IMR-90 (cell line): ENCODE data around the gene THADA. TPM values are rescaled to one million over a fixed set of nuclear protein-coding genes. Genes with fewer than 3 reads are reported as not detected.

Experiments used
- ATAC-seq: fragments of 200-7000 bp; cut with Tn5 transposase; 2 replicates; pipeline ENCODE4 v1.9.1; 2020; ENCODE audit warnings: low read depth, mild to moderate bottlenecking, moderate library complexity
- BruUV-seq: library from RNA; stranded (reverse); fragments of 400-500 nt; replicated peaks from 2 replicates; lab custom pipeline; 2021; lab: Mats Ljungman, UMichigan
- CTCF ChIA-PET: fragments of 300-600 bp; formaldehyde crosslinking; extraction: SDS; loops from one replicate; lab custom pipeline; 2021; ENCODE audit warnings: antibody characterized with exemption; lab: Yijun Ruan, JAX
- POLR2A ChIA-PET: fragments of 300-600 bp; sonication (Branson Sonifier 250); formaldehyde crosslinking; loops from one replicate; lab custom pipeline; 2022; ENCODE audit warnings: antibody characterized with exemption; ENCODE audit not compliant: unreplicated experiment; lab: Charles Lee
- DNase-seq: peaks from one replicate; pipeline ENCODE4 v3.0.0; 2013
- H2AFZ ChIP-seq: replicated peaks from 2 replicates; pipeline ENCODE3; 2013; ENCODE audit warnings: low read length, mild to moderate bottlenecking; ENCODE audit not compliant: poor library complexity
- H2AK5ac ChIP-seq: 2 replicates; pipeline ENCODE4 v1.6.1; 2013; ENCODE audit warnings: low read depth, low read length, inconsistent platforms
- H2AK9ac ChIP-seq: replicated peaks from 2 replicates; pipeline ENCODE3; 2013; ENCODE audit warnings: mild to moderate bottlenecking, low read depth, low read length, moderate library complexity; ENCODE audit not compliant: poor library complexity
- H2BK120ac ChIP-seq: 2 replicates; pipeline ENCODE4 v1.6.1; 2013; ENCODE audit warnings: low read depth, low read length, inconsistent platforms
- H2BK15ac ChIP-seq: 3 replicates; pipeline ENCODE4 v1.6.1; 2013; ENCODE audit warnings: low read depth, low read length, inconsistent platforms
- H2BK20ac ChIP-seq: 2 replicates; pipeline ENCODE4 v1.6.1; 2013; ENCODE audit warnings: low read depth, mild to moderate bottlenecking, inconsistent platforms, low read length, moderate library complexity
- H2BK5ac ChIP-seq: 2 replicates; pipeline ENCODE4 v1.6.1; 2013; ENCODE audit warnings: mild to moderate bottlenecking, low read depth, low read length, inconsistent platforms; ENCODE audit not compliant: poor library complexity, severe bottlenecking
- H3K14ac ChIP-seq: replicated peaks from 2 replicates; pipeline ENCODE4 v1.6.1; 2013; ENCODE audit warnings: low read depth, low read length, inconsistent platforms
- H3K18ac ChIP-seq: 2 replicates; pipeline ENCODE4 v1.6.1; 2013; ENCODE audit warnings: low read depth, low read length, control low read depth
- H3K23ac ChIP-seq: 2 replicates; pipeline ENCODE4 v1.6.1; 2013; ENCODE audit warnings: low read depth, low read length, inconsistent platforms
- H3K27ac ChIP-seq: 2 replicates; pipeline ENCODE4 v1.5.1; 2013; ENCODE audit warnings: mild to moderate bottlenecking, control low read depth, low read length; ENCODE audit not compliant: insufficient read depth
- H3K27me3 ChIP-seq: 2 replicates; pipeline ENCODE4 v1.6.1; 2013; ENCODE audit warnings: low read length; ENCODE audit not compliant: control insufficient read depth, insufficient read depth
- H3K36me3 ChIP-seq: 2 replicates; pipeline ENCODE4 v1.6.1; 2013; ENCODE audit warnings: low read length, mixed read lengths; ENCODE audit not compliant: control insufficient read depth, insufficient read depth
- H3K4ac ChIP-seq: 2 replicates; pipeline ENCODE4 v1.6.1; 2013; ENCODE audit warnings: low read depth, low read length, inconsistent platforms
- H3K4me1 ChIP-seq: 2 replicates; pipeline ENCODE4 v1.6.1; 2013; ENCODE audit warnings: low read length, mixed read lengths; ENCODE audit not compliant: control insufficient read depth, insufficient read depth
- H3K4me2 ChIP-seq: 2 replicates; pipeline ENCODE4 v1.6.1; 2013; ENCODE audit warnings: low read depth, mild to moderate bottlenecking, control low read depth, low read length, moderate library complexity
- H3K4me3 ChIP-seq: 2 replicates; pipeline ENCODE4 v1.5.1; 2013; ENCODE audit warnings: low read depth, mild to moderate bottlenecking, control low read depth, low read length, moderate library complexity; ENCODE audit not compliant: insufficient read depth
- H3K56ac ChIP-seq: 2 replicates; pipeline ENCODE4 v1.6.1; 2013; ENCODE audit warnings: low read length, inconsistent platforms; ENCODE audit not compliant: insufficient read depth; ENCODE audit errors: extremely low read depth
- H3K79me1 ChIP-seq, 2 experiments: 2 replicates each; pipeline ENCODE4 v1.6.1; 2013; ENCODE audit warnings: low read length in 2 of 2, inconsistent platforms in 1 of 2, low read depth in 1 of 2
- H3K9ac ChIP-seq: 2 replicates; pipeline ENCODE4 v1.6.1; 2013; ENCODE audit warnings: low read depth, low read length, control low read depth
- H3K9me1 ChIP-seq: 2 replicates; pipeline ENCODE4 v1.6.1; 2013; ENCODE audit warnings: low read length, inconsistent platforms; ENCODE audit not compliant: insufficient read depth
- H3K9me3 ChIP-seq: 2 replicates; pipeline ENCODE4 v1.6.1; 2013; ENCODE audit warnings: low read length; ENCODE audit not compliant: control insufficient read depth, insufficient read depth
- H4K20me1 ChIP-seq: 2 replicates; pipeline ENCODE4 v1.6.1; 2013; ENCODE audit warnings: low read length, inconsistent platforms; ENCODE audit not compliant: insufficient read depth
- H4K5ac ChIP-seq: 2 replicates; pipeline ENCODE4 v1.6.1; 2013; ENCODE audit warnings: mild to moderate bottlenecking, low read depth, low read length, control low read depth
- H4K8ac ChIP-seq, 2 experiments: 2 replicates each; pipeline ENCODE4 v1.6.1; 2013; ENCODE audit warnings: low read depth in 2 of 2, low read length in 2 of 2, control low read depth in 1 of 2, inconsistent platforms in 1 of 2
- H4K91ac ChIP-seq: 2 replicates; pipeline ENCODE4 v1.6.1; 2013; ENCODE audit warnings: low read depth, low read length, inconsistent platforms; ENCODE audit not compliant: insufficient read depth
- CHD1 ChIP-seq: IDR thresholded peaks from 2 replicates; pipeline ENCODE4 v1.6.1; 2012; ENCODE audit warnings: low read depth, low read length, improper control_type of control experiment
- CTCF ChIP-seq: conservative IDR thresholded peaks from 2 replicates; pipeline ENCODE4 v1.5.1; 2012; ENCODE audit warnings: mild to moderate bottlenecking, low read depth, low read length, improper control_type of control experiment
- MXI1 ChIP-seq: IDR thresholded peaks from 2 replicates; pipeline ENCODE4 v1.6.1; 2012; ENCODE audit warnings: low read depth, mild to moderate bottlenecking, low read length, moderate library complexity, borderline replicate concordance
- RAD21 ChIP-seq: IDR thresholded peaks from 2 replicates; pipeline ENCODE4 v1.6.1; 2012; ENCODE audit warnings: low read length, improper control_type of control experiment
- SMC3 ChIP-seq: fragments of 150-350 bp; IDR thresholded peaks from 2 replicates; pipeline ENCODE4 v1.6.1; 2016; ENCODE audit warnings: low read depth, mild to moderate bottlenecking, antibody characterized with exemption, low read length, moderate library complexity
- WGBS, 2 experiments: methylation state at CpG; one replicate each; pipeline versions ENCODE4 v1.1.5 to v1.1.7; 2013; ENCODE audit warnings: missing lambda C conversion rate in 2 of 2; ENCODE audit not compliant: insufficient read length in 1 of 2; ENCODE audit errors: extremely low coverage in 2 of 2; 5-methylcytosine and 5-hydroxymethylcytosine counted together
- dilution Hi-C: fragments of 300-500 bp; cut with HindIII; formaldehyde crosslinking; loops from one replicate; pipeline ENCODE4 v1.14.3; 2018; ENCODE audit warnings: low sequenced_read_pairs; ENCODE audit not compliant: unreplicated experiment
- in situ Hi-C: fragments of 300-500 bp; cut with MboI; formaldehyde crosslinking; loops from 3 replicates; pipeline ENCODE4 v1.14.3; 2019; ENCODE audit warnings: low sequenced_read_pairs, inconsistent platforms, mixed read lengths
- intact Hi-C: fragments of 100-400 bp; cut with micrococcal nuclease; formaldehyde crosslinking; loops from 2 replicates; pipeline ENCODE4 v1.10.0; 2022
- polyA plus RNA-seq, 3 experiments: library from polyadenylated mRNA; depleted of rRNA; stranded (reverse); fragments of >200 nt; gene quantifications; 2 replicates each; pipeline ENCODE4 v1.2.3, GENCODE V29; 2012; ENCODE audit warnings: low replicate concordance in 1 of 3
- total RNA-seq: library from RNA; depleted of rRNA; stranded (reverse); fragments of >200 nt; gene quantifications from 2 replicates; pipeline ENCODE4 v1.2.3, GENCODE V29; 2012

THADA gene
- total and polyA plus RNA-seq, 2 of the 4 experiments (the other 2 are of a cell fraction): 10.5 to 21.3 TPM

- H3K9me3 ChIP-seq: no peaks in the 10 kb centered on the region
- H3K4me1 ChIP-seq: peaks cover 2% of the 10 kb centered on the region; the same call in 1 of the 2 replicates
- H2AK5ac ChIP-seq: no peak overlapping the region
- peak; percentile 84 for DNase-seq
- in situ Hi-C loops: no loop called here
- no peaks in the 10 kb centered on the region for H3K9me1 ChIP-seq
- POLR2A ChIA-PET: interaction anchor here (0.6 kb wide), 1 partner anchor 12 kb away, joined by 3 read pairs; no protein-coding TSS in a partner anchor
- no peak overlapping the region for H3K27ac ChIP-seq
- no TSS peak for BruUV-seq
- H4K5ac ChIP-seq: no peak overlapping the region
- no peak overlapping the region for H2AFZ ChIP-seq
- intact Hi-C loops: loop anchor here (1.0 kb wide), 2 partner anchors 631 to 750 kb away; no protein-coding TSS in a partner anchor
- no peak overlapping the region for H2BK120ac ChIP-seq
- H3K79me1 ChIP-seq: no peaks in the 10 kb centered on the region
- H3K14ac ChIP-seq: no peak overlapping the region
- H3K23ac ChIP-seq: no peak overlapping the region
- H4K20me1 ChIP-seq: no peaks in the 10 kb centered on the region
- TF ChIP-seq CTCF: peak; percentile 82
- TF ChIP-seq RAD21: peak; percentile 26; the same call in 1 of the 2 replicates
- TF ChIP-seq MXI1: no peak
- TF ChIP-seq SMC3: peak; percentile 60
- no peak for TF ChIP-seq CHD1
- no peak overlapping the region for H3K4me3 ChIP-seq
- no peak overlapping the region for H3K18ac ChIP-seq
- H3K36me3 ChIP-seq: peaks cover 21% of the 10 kb centered on the region
- H4K8ac ChIP-seq: no peak overlapping the region
- H4K91ac ChIP-seq: no peak overlapping the region
- H3K56ac ChIP-seq: no peak overlapping the region
- H3K9ac ChIP-seq: no peak overlapping the region
- ATAC-seq: peak; percentile 77
- dilution Hi-C loops: no loop called here
- H2AK9ac ChIP-seq: no peak overlapping the region
- 70% methylated on average over 2 of the region's 8 CpGs; no CpG with 5 or more reads in 1 of the 2 experiments for WGBS, 2 experiments
- no peaks in the 10 kb centered on the region for H3K27me3 ChIP-seq
- CTCF ChIA-PET: interaction anchor here (0.6 to 3.4 kb wide), 11 partner anchors 8 to 1008 kb away, joined by 3 to 15 read pairs (median 4); no protein-coding TSS in a partner anchor
- H2BK15ac ChIP-seq: no peak overlapping the region
- H2BK5ac ChIP-seq: no peak overlapping the region
- H3K4ac ChIP-seq: no peak overlapping the region
- H3K4me2 ChIP-seq: no peak overlapping the region
- no peak overlapping the region for H2BK20ac ChIP-seq
Measured at GRCh38 chr2:43576981-43577892, 18.6 kb downstream of the THADA start.
